ENCODE results near the gene DBX2.
"Not testable (repeated sequence)": the region's sequence is repeated elsewhere in the genome, so short reads cannot be mapped to it uniquely, and the experiment has no call there.

The DBX2 gene

DNA sequence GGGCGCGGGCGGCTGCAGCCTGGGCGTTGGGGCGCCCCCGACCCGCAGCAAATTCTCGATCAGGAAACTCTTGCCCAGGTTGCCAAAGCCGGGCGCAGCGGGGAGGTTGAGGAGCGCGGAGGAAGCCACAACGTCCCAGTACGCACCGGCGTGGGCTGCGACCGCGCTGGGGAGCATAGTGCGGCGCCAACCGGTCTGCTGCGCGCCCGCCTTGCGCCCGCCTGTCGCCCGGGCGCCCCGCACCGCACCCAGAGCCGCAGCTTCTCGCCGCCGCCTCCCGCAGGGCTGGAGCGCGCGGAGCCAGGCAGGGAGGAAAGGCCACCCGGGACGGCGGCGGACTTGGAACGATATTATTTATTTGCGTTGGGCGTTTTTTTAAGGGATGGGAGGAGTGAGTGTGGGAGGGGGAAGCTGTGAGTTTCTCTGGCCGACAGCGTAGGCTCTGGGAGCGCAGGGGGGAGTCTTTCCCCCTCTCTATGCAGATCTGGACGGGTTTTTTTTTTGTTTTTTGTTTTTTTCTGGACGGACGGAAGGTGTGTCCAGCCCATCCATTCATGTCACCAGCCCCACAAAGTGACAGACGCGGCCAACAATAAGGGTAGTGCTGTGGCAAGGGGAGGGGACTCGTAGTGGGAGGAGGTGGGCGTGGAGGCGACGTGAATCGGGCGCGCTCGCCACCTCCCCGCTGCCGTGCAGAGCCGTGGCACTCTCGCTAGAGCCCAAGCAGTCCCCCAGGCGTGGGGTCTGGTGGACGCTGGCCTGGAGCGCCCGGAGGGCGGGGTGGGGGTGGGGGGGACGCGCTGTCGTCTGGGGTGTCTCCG lies at the start of gene DBX2:
TSS of gene DBX2 (minus strand) at position 349 of the 821 bp plus-strand sequence. CDS start at position 177, 172 bp downstream.
- DNase-seq: peak in 33 of 42 donors; percentile 7 to 54 (median 30)
- intact Hi-C loops (cut with DNase I): no loop called here

- DNase-seq: no peak
- intact Hi-C loops (cut with DNase I): no loop called here
Measured at GRCh38 chr12:45098766-45099165, 47.9 kb upstream of the DBX2 start.

DNA sequence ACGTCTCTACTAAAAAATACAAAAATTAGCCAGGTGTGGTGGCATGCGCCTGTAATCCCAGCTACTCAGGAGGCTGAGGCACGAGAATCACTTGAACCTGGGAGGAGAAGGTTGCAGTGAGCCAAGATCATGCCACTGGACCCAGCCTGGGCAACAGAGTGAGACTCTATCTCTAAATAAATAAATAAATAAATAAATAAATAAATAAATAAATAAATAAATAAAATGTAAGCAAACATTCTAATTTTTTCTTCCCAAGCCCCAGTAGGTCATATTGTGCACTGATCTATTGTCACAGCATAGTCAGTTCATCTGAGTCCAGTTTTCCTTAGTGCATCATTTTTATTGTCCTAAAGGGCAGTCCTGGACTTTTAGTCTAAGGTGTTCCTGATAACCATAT lies 44.5 kb upstream of the DBX2 start:
- intact Hi-C loops (cut with DNase I): not testable (repeated sequence)

GRCh38 chr12:45093051-45093450 lies 42.2 kb upstream of the DBX2 start:
- intact Hi-C loops (cut with DNase I): no loop called here
- peak in 8 of 42 donors; percentile 11 to 44 (median 18) for DNase-seq

More for the DNA sequence above, 44.5 kb upstream of the DBX2 start:
- not testable (repeated sequence) for DNase-seq

DNA sequence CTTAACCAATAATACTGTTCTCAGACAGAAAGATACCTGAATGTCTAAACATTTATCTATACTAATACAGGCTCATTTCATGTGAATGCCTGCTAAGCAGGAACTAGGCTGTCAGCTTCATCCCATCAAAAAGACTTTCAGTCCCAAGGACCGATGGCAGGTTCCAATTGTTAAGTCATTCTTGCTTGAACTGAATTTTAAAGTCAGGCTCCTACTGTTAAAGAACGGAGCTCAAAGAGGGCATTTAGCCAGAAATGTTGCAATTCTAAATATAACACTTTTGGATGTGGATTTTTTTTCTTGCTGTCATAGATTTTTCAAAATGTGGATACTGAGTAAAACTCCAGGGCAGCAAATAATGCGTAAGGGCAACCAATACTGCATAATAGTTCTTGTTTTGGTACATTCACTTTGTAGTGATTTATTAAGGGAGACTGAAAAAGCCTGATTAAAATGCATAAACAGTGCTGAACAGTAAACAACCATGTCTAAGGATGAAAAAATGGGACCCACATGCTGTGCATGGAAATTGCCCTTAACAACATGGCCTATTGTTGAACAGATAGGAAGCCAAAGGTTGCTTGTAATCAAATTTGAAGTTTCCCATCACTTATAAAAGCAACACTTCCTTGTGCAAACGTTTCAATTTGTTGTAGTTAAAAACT lies 38.6 kb upstream of the DBX2 start:
- no peak for DNase-seq
- intact Hi-C loops (cut with DNase I): no loop called here

DNA sequence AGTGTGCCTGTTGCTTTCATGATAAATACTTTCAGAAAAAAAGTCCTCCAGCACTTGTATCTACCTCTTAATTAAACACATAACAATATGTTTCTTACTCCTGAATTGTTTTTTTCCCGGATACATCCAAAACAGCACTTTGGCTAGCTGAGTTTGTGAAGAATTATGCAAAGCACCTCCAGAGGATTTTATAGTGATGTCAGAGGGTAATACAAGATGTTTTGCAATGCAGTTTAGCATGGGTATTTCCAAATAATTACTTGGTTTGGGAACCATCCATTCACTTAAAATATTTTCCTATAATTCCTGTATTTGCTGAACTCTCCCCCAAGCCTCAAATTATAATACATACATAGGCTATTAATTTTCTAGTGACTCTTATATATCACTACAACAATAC lies 37.7 kb upstream of the DBX2 start:
- no peak for DNase-seq
- intact Hi-C loops (cut with DNase I): no loop called here

GRCh38 chr12:45084248-45084647 lies 33.3 kb upstream of the DBX2 start:
- intact Hi-C loops (cut with DNase I); DNase-seq: not testable (repeated sequence)

DNA sequence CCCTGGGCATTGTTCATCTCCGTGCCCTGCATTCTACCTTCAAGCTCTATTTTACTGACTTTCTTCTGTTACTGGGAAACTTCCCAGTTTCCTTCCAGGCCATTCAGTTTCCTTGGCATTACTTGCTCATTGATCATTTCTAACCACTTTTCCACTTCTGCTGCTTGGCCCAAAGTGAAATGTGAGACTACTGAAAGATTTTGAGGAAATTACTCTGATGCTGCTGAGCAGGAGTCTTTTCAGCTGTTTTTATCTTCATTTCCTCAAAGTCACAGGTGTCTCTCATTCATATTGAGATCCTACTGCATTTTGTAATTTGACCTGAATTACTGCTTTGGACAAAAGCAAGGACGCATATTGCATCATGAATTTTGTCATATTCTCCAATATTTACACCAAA lies 26.4 kb upstream of the DBX2 start:
- intact Hi-C loops (cut with DNase I): no loop called here
- peak in 1 of 42 donors; percentile 15 for DNase-seq

DNA sequence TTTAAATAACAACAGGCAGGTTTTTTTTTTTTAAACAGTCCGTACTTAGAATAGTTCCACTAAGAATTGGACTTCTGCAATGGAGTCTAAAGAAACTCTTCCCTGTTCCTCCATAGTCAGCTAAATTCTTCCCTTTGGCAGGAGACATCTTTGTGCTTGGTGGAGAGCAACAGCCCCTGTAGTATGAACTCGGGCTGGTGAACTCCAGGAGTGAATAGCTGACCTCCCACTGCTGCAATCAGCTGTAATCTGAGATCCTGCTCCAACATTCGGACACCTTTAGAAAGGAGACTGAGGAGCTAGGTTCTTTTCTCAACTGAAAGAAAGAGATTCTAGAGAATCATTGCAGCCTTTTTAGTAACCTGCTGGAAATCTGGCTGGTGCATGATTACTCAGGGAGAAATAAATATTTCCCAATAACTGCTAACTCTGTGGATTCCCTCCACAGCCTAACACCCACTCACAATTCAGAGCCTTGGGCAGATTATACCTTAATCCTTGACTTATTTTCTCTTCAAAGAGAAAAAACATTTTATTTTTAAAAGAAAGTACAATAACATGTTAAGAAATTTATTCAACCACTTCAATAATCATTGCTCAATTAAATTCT lies 25.6 kb upstream of the DBX2 start:
- no peak for DNase-seq
- intact Hi-C loops (cut with DNase I): no loop called here

GRCh38 chr12:45075587-45076282 lies 24.8 kb upstream of the DBX2 start:
- intact Hi-C loops (cut with DNase I): no loop called here
- no peak for DNase-seq

GRCh38 chr12:45065125-45065626 lies 14.3 kb upstream of the DBX2 start:
- DNase-seq: no peak
- intact Hi-C loops (cut with DNase I): no loop called here

DNA sequence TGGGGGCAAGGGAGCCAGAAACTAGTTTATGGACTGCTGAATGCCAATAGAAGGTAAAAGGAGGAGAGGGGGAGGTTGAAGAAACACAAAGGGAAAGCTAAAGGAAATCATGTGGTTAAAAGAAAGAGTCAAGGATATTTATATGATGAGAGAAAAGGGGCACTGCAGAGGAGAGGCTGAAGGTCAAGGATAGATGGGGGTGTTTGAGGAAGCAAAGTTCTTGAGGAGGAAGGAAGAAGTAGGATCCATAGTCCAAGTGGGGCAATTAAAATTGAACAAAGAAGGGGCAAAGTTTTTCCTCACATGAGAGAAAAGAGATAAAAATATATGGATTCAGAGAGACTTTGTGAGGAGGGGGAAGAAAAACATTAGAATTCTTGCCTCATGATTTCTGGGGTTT lies 10.1 kb upstream of the DBX2 start:
- no peak for DNase-seq
- intact Hi-C loops (cut with DNase I): no loop called here

- intact Hi-C loops (cut with DNase I): no loop called here
- no peak for DNase-seq
Measured at GRCh38 chr12:45051572-45052125, 750 bp upstream of the DBX2 start.

GRCh38 chr12:45049912-45050750 lies 768 bp downstream of the DBX2 start:
- intact Hi-C loops (cut with DNase I): no loop called here
- DNase-seq: peak in 6 of 42 donors; percentile 2 to 43 (median 19)

DNA sequence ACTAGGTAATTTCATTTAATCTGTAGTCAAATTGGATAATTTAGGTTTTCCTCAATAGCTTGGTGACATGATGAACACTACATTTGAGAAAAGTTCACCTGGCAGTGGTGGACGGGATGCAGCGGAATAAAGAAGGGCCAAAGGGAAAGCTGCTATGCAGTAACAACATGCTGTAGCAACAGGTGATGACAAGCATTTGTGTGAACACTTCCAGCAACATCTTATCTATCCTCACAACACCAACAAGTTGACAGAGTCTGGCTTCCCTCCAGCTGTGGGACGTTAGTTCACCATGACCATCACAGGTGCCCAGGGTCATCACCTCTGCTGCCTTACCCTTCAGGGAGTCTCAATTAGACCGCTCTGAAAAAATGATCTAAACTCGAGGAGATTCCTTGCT lies 8.3 kb downstream of the DBX2 start:
- DNase-seq: no peak
- intact Hi-C loops (cut with DNase I): no loop called here

DNA sequence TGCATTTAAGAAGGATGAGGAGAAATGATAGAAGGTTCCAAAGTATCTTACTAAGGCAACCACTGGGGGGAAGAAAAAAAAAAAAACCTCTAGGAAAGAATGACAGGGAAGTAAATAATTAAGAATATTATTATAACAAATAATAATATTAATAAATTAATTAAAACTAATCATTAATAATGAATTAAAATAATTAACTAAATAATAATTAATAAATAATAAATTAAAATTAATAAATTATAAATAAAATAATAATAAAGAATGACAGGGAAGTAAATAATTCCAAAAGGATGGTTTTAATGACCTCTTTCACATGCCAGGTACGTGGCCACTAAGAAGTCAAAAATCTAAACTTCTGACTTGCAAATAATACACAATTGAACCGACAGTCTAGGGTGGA lies 9.9 kb downstream of the DBX2 start:
- DNase-seq: no peak
- intact Hi-C loops (cut with DNase I): no loop called here

DNA sequence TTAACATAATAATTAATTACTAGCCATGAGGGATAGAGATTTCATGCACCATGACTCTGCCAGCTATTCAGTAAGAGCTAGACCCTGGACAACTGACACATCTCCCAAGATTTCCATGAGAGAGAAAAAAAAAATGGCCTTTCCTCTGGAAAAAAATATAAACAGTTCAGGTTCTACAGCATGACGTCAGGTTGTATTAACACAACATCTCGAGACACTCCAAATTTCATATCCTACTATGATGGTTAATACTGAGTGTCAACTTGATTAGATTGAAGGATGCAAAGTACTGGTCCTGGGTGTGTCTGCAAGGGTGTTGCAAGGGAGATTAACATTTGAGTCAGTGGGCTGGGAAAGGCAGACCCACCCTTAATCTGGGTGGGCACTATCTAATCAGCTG lies 11.1 kb downstream of the DBX2 start:
- no peak for DNase-seq
- intact Hi-C loops (cut with DNase I): no loop called here

DNA sequence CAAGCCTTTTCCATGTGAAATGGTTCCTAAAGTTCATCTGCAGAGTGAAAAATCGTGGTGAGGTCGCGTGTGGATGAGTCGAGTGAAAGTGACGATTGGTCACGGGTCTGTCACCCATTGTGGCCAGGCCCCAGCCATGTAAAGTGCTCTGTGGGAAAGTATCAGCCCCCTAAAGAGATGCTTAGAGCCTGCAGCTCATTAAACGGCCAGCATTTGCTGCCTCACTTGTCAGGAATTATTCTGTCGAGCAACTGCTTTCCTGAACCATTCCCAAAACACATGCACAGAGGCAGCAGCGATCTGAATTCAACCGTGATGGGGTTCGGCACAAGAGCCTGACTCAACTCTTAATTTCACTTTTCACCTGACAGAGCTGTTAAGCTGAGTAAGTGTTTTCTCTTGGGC lies 16.0 kb downstream of the DBX2 start:
- intact Hi-C loops (cut with DNase I): no loop called here
- peak in 24 of 42 donors; percentile 3 to 55 (median 28) for DNase-seq

Data from head of caudate nucleus (tissue), 42 donors.